DMS153 treated with DMSO at 0.1 percent for 48 hours (cell line): Measurements from ENCODE around the gene MTMR10.

Experiments used
- DNase-seq: peaks from one replicate; lab custom pipeline; 2025; ENCODE audit not compliant: unreplicated experiment; lab: John Stamatoyannopoulos, UW

MTMR10 gene

DNA sequence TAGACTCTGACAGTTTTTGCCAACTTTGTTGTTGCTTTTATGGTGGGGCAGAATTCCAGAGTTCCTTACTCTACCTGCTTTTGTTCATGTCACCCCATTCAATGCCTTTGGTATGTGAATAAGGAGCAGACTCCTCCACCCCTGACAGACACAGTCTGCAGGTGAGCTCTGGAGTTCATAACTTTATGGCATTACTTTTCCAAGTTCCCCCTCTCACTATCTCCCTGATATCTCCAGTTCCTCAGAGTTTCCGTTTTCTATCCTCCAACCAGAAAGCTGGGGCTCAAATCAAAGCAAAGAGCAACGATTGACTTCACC, 23.1 kb upstream of the MTMR10 start:
- DNase-seq, result no peak

DNA sequence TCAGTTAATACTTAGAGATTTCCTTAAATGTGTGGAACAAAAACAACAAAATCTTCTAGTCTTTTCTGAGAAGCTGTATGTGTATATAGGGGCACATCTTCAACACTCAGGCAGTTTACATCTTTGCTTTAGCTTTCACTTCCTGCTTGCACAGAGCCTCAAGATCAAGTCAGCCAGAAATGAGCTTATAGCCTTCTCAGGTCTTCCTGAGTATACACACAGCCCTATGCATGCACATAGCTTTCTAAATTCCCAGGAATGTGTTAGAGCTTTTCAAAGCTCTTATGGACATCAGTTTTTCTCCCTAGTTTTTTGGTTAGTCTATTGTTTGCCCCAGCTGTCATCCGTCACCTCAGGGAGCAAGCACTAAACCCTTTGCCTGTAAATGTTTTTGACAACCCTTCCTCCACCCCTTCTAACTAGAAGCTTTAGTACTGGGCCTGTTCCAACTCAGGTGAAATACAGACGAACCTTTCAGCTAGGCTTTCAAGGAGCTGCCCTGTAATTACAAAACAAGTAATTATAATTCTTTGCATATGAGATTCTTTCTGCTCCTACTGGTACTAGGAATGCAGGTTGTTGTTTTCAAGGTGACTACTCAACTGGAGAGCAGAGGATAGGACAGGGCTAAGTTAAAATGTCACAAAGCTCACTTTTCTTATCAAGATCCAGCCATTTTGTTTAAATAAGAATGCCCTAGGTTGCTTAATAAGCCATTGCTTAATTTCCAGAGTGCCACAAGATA, 22.6 kb upstream of the MTMR10 start:
- no peak for DNase-seq

GRCh38 chr15:31012455-31012854, 21.0 kb upstream of the MTMR10 start:
- no peak for DNase-seq

- no peak for DNase-seq
These were observed 18.6 kb upstream of the MTMR10 start for GRCh38 chr15:31010036-31010435.

DNA sequence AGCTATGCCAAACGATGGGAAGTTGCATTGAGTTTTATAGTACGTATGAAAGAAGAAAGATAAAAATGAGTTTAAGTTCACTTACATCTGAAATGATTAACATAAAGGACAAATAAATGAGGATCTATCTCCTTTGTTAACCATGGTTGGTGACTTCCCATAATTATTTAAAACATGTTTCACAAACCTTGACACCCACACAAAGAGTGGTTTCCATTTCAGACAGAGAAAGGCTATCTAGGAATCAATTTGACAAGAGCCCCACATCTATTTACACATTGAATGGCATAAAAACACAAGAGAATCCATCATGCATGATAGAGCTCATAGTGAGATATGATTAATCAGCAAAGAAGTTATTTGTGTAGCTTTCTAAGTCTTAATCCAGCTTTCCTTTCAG, 14.2 kb upstream of the MTMR10 start:
- no peak for DNase-seq

GRCh38 chr15:31004220-31004733, 12.8 kb upstream of the MTMR10 start:
- no peak for DNase-seq

DNA sequence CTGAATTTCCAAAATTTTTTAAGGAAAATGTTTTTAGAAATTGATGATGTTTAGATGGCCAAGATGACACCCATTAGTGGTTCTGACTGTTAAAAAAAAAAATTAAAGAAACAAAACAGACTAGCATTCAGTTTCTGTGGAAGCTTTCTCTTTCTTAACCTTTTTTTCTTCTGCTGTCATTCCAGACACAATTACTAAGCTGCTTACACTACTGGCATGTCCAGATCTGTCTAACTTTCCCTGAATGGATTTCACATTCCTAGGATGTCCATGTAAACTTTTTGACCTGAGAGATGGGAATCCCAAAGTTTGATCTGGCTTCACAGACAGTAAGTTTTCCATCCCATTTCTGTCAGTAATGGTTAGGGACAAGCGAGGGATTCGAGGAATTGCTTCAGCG, 10.3 kb upstream of the MTMR10 start:
- no peak for DNase-seq

DNA sequence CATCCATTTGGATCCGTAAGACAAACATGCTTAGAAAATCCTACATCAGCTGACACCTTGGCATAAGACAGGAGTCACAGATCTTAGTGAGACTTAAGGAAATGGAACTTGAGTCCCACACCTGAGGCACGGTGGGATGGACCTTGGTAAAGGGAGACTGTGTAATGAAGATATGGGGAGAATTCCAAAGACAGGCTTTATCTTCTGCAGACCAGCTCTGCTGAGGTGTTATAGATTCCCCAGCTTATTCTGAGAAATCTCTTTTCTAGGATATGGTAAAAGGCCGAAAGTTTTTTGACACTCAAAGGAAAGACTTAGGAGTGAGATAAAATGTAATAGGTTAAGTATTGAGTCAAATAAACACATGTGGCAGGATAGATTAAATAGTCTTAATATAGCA, 8.3 kb upstream of the MTMR10 start:
- DNase-seq, result no peak

GRCh38 chr15:30997270-30997669, 5.8 kb upstream of the MTMR10 start:
- DNase-seq, result no peak

- no peak for DNase-seq
These were observed 929 bp upstream of the MTMR10 start for GRCh38 chr15:30992249-30992864.

GRCh38 chr15:30990446-30991254, 778 bp downstream of the MTMR10 start:
- no peak for DNase-seq

GRCh38 chr15:30990036-30990435, 1.4 kb downstream of the MTMR10 start:
- DNase-seq, result no peak

GRCh38 chr15:30985081-30985531, 6.3 kb downstream of the MTMR10 start:
- no peak for DNase-seq

DNA sequence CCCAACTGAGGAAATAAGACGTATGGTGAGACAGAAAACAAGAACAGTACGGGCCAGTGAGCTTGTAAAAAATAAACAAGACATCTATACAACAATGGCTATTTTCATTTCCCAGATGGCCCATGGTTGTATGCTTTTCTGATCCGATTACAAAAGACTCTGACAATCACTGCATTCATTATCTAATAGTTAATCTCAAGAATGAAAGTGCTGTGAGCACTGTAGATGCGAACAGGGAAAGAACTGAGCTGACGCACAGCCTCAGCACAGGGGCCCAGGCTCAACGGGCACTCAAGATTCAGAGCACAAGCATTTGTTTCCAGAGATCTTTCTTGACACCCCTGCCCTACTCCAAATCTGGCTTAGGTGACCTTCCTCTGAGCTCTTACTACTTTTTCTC, 6.9 kb downstream of the MTMR10 start:
- DNase-seq, result no peak

DNA sequence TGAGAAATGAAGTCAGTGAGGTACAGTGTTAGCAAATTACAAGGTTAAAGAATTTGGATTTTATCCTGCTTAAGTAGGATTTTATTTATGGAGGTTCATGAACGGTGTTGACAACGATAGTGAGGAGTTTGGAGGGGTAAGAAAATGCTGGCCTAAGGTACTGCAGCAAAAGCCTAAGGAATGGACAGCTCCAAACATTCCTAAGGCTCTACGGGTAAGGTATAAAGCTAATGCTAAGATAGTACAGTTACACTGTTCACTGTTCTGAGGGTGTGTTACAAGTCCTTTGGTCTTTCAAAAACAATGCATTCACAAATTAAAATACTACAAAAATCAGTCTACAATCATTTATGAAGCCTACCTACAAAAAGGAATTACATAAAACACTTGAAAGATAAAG, 7.3 kb downstream of the MTMR10 start:
- DNase-seq, result no peak

DNA sequence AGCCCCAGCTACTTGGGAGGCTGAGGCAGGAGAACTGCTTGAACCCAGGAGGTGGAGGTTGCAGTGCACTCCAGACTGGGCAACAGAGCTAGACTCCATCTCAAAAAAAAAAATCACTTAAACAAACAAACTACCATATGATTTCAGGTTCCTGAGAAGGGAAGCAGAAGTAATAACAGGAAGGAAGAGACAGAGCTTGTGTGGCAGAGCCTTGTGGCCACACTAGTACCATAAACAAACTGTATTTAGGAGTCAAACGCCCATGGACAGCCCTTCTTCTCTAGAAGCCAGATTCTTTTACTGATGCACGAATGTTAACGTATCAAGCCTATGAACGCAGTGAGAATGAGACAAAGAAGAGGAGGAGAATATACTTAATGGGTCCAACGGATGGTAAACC, 12.0 kb downstream of the MTMR10 start:
- no peak for DNase-seq

DNA sequence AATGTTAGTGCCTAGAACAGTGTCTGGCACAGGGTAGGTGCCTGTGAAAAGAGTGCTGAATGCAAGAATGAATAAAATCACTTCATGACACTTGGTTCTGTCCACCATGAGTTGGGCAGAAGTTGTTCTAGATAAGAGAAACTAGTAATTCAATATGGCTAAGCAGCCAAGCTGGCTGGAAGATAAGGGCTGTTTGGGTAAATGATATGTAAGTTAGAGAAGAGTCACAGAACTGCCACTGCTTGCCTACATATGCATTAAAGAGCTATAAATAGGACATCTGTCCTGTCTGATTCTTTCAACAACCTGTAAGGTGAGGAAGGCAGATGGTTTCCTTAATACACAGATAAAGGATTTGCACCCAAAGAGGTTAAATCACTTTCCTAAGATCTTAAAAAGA, 13.1 kb downstream of the MTMR10 start:
- DNase-seq, result no peak

GRCh38 chr15:30974112-30974511, 17.3 kb downstream of the MTMR10 start:
- no peak for DNase-seq

DNA sequence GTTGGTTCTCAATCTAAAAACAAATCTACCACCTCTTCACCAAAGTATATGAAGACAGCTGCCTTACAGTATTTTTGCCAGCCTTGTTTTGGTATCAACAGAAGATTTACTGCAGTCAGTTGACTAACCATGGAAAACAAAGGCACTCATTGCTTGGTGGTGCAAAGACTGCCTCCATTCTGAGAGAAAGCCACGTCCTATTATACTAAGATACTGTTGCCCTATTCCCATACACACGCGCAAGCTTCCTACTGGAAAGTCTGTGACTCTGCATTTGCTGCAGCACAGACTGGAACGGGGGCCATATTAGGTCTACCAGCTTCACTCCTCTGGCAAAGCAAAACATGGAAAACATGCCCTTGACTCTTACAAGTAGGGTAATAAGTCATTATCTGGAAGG, 18.0 kb downstream of the MTMR10 start:
- DNase-seq, result no peak

DNA sequence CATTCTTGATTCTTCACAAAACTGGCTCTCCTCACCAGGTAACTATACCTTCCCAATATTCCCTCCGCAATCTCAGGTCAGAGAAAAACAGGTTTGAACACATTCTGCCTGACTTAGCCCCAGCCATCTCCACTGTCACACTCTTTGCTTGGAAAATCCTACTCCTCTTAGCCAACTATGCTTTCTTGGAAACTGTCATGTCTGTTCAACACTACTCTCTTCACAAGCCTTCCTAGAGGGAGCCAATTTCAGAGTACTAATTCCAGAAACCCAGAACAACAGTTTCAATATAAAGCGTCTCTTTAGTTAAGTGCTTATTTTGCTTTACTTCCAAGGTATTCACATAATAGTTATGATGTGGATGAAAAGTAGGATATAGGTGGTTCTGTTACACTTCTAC, 21.7 kb downstream of the MTMR10 start:
- DNase-seq, result no peak

GRCh38 chr15:30963681-30964080, 27.7 kb downstream of the MTMR10 start:
- DNase-seq, result no peak

DNA sequence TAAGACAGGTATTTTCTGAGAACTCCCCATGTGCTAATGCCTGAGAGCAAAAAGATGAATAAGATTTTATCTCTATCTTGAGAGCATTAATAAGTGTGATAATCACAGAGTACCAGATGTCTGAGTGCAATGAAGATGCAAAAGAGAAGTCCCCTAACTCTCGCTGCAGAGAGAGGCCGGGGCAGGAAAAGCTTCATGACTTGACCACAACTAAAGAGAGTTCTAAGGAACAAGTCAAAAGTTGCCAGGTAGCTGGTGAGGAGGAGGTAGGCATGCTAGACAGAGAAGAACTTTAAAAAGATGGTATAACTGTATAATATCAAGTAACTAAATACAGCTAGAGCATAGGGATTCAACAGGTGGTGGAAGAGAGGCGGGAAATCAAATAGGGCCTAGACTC, 28.8 kb downstream of the MTMR10 start:
- DNase-seq, result no peak
